NCI-H524 treated with DMSO at 0.1 percent for 48 hours (cell line): ENCODE data around the gene SGCA.

ENCODE experiments used
- DNase-seq: peaks from one replicate; lab custom pipeline; 2025; lab: John Stamatoyannopoulos, UW

Gene SGCA

DNA sequence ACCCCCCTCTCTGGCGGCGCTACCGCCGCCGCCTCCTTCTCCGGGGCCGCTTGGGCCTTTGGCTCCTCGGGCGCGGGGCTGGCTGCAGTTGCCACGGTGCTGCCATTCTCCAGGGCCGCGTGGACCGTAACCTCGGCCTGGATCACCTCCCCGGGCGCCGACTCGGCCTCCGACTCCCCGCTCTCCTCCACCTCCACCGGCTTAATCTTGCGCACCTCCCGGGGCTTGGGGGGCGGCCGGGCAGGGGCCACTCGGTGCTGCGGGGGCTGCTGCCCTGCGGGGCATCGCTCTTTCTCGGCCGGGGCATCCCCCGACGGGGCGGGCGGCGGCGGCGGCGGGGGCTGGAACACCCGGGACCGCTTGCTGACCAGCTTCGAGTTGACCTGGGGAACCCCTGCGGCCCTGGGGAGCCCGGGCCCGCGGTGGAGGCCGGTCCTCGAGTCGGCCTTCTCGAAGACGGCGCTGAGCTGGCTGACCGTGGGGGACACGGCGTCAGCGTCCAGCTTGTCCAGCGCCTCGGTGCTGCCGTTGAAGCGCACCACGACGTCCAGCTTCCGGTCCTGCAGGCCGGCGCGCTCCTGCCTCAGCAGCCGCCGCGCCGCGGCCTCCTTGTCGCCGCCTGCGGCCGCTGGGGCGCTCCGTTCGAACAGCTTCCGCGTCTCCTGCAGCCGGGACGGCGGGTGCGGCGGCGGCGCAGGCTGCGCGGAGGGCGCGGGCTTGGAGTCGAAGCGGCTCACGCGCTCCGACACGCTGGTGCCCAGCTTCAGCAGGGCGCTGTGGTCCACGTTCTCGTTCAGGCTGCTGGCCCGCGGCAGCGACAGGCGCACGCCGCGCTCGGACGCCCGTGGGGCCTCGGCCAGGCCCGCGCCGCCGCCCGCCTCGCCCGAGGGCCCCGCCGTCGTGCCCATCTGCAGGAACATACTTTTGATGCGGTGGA is 16.1 kb upstream of the SGCA start:
- no peak for DNase-seq

DNA sequence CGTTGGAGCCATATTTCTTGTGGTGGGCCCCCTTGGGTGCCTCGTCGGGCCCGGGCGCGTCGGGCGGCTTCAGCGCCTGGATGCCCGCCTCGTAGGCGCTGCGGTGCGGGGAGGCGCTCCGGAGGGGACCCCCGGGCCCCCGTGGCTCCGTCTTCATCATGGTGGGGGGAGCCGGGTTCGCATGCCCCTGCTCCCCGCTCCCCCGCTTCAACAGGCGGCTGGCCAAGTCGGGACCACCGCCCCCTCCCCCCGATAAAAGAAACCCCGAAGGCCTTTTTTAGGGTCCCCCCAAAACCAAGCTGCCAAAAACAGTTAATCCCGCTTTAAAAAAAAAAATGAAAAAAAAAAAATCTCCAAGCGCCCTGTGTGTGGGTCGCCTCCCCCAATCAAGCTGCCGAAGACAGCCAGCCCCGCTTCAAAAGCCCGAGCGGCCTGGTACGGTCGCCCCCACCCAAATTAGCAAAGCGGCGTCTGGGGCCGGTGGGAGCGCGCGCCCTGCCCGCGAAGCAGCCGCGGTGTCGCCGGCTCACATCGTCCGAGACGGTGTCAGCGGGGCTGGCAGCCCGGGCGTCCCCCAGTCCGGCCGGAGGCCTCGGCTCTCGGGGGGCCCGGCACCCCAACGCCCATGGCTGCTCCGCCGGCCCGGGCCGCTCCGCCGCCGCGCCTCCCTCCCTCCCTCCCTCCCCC is 15.3 kb upstream of the SGCA start, which contains the start of gene PPP1R9B:
TSS of gene PPP1R9B (minus strand) at position 324 of the 687 bp plus-strand sequence. CDS start at position 160, 164 bp downstream.
- DNase-seq, result no peak

DNA sequence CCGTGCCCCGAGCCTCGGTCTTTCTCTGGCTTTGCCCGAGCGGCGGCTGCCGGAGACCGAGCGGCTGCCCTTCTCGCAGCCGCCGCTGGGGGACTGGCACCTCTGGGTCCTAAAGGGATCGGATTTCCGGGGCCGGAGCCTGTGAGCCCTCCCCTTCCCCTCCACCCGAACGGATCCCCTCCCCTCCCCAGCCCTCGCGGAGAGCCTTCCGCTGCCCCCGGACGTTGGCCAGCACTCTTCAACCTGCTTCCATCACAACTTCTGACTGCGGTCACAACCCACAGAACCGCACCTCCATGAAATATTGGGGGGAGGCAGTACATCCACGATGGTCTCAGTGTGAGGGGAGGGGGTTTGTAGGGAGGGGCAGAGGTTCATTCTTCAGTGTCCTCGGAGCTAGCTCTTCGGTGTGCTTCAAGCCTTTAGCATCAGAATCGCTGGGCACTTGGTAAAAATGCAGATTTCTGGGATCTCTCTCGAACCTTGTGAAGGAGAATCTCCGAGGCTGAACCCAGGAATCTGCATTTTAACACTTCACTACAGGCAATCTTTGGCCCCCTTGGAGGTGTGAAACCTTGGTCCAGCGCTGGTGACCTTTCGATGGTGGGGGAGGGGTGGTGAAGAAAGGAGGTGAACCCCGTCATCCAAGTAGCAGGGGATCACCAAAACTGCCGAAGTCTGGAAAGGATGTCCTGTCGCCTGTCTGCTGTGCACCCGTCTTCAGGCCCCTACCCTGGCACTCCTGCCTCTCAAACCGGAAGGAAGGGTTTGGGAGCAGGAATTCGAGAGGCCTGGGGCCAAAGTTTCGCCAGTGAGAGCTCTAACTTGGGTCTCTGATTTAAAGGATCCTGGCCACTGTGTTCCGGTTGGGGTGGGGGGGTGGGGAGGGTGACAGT is 14.5 kb upstream of the SGCA start:
- peak; percentile 69 for DNase-seq

GRCh38 chr17:50151937-50152547 is 13.8 kb upstream of the SGCA start:
- DNase-seq, result peak; percentile 78

DNA sequence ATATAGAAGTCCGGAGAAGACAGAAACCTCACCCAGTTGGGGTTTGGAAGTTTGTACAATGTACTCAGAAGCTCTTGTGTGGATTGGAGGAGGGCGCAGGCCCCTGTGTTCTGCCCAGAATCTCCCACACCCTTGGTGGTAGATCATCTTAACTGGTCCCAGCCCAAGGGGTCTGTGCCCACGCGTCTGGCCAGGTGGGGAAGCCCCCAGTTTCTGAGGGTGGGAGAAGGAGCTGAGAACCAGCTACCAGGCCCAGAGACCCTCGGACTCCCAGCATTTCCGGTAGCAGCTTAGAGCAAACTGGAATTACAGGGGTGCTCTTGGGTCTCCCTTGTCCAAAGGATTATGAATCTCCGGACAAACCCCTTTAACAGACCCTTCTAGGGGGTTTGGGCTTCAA is 13.1 kb upstream of the SGCA start:
- no peak for DNase-seq

- no peak for DNase-seq
Observed at GRCh38 chr17:50153650-50154575, 11.9 kb upstream of the SGCA start.

GRCh38 chr17:50154604-50155003 is 11.2 kb upstream of the SGCA start:
- DNase-seq, result no peak

- DNase-seq, result no peak
Observed at GRCh38 chr17:50155115-50155819, 10.5 kb upstream of the SGCA start.

DNA sequence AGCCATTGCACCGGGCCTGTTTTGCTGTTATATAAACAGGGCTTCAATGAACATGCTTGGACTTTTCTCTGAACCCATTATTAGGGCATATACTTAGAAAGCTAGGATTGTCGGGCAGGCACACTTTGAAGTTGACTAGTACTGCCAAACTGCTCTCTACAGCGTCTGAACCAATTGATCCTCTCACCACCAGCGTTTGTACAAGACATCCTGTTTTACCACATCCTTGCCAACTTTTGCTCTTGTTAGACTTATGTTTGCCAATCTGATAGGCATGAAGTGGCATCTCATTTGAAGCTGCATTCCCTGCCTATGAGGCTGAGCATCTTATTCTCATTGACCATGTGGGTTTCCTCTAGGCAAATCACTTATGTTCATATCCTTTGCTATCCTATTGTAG is 7.9 kb upstream of the SGCA start:
- no peak for DNase-seq

- DNase-seq, result peak; percentile 69
Observed at GRCh38 chr17:50161023-50161910, 4.5 kb upstream of the SGCA start.

DNA sequence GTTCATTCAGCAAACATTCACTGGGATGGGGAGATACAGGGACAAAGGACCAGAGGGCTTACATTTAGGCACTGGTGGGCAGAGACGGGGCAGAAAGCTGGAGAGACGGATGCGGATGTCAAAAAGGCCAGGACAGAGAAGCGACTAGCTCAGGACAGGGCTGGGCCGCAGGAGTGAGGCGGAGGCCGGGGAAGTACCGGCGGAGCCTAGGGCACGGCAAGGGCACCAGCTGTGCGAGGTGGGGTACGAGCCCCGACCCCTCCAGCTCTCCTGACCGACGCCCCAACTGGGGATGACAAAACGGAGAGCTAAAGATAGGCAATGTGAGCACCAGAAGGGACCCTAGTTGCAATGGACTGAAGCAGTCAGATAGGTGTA is 3.9 kb upstream of the SGCA start:
- no peak for DNase-seq

- DNase-seq, result no peak
Observed at GRCh38 chr17:50162466-50163254, 3.1 kb upstream of the SGCA start.

DNA sequence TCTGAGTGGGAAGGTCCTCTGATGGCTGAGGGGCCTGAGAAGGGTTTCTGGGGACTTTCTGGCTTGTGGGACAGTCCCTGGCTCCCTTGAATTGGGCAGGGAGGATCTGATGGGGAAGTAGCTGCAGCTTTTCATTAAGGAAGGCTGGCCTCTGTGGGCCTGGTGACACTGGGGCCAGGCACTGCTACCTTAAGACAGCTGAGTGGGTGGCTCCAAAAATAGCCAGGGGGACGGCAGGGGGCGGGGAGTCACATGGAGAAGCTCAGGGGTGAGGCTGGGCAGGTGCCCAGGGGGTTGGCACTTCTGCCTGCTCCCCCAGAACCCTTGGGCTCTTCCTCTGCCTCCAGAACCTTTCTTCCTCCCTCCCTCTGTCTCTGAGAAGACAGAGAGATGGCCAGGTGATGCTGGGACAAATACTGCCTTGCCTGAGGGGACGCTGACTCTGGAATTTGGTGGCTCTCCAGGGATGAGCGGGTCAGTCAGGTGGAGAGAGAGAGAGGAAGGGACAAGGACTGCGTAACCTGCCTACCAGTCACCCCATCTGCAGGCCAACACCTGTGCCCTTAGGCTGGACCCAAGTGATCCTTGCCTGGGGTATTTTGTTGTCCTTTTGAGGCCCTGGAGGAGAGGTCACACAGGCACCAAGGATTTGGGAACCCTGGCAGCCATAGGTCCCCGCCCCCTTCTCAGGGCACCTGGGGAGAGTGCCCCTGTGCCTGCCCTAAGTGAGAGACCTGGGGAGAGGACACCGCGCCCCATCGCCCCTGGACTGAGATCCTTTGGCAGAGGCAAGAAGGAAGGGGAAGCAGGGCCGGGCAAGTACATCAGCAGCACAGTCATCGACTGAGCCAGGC is 1.7 kb upstream of the SGCA start:
- no peak for DNase-seq

GRCh38 chr17:50164697-50164988 is 1.2 kb upstream of the SGCA start:
- DNase-seq, result no peak

GRCh38 chr17:50165066-50165465 is 739 bp upstream of the SGCA start:
- DNase-seq, result no peak

DNA sequence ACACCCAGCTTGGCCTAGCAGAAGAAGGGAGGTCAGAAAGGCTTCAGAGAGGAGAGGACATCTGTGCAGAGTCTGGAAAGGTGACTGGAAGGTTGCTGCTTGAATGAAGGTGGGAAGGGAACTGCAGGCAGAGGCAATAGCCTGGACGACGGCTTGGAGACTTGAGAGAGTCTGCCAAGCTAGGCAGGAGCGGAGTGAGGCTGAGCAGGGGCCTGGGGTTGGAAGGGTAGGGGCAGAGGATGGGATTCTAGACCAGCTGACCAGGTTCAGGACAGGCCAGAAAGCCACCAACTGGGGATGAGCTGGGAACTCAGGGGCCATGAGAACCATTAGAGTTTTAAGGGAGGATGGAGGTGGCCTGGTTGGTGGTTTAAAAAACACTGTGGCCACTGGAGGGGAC is 339 bp upstream of the SGCA start:
- no peak for DNase-seq

GRCh38 chr17:50166518-50167181 is 845 bp downstream of the SGCA start:
- no peak for DNase-seq
